A549 (cell line): ENCODE data around the gene OTOP2.

ENCODE experiments used
- BHLHE40 ChIP-seq: IDR thresholded peaks from 2 replicates; pipeline ENCODE4 v1.6.1; 2012; ENCODE audit warnings: low read depth, low read length, inconsistent platforms
- CEBPB ChIP-seq, 2 experiments: fragments of >200 bp in 1 of 2; sonication (Bioruptor Twin) in 1 of 2; formaldehyde crosslinking in 1 of 2; IDR thresholded peaks; 2 replicates each; pipeline ENCODE4 v1.6.1; 2012 to 2016
- CTCF ChIP-seq: fragments of >200 bp; sonication (Bioruptor Twin); formaldehyde crosslinking; IDR thresholded peaks from 3 replicates; pipeline ENCODE4 v1.5.1; 2016
- MAFK ChIP-seq: fragments of 450-650 bp; IDR thresholded peaks from 2 replicates; pipeline ENCODE4 v1.6.1; 2014; ENCODE audit not compliant: partially characterized antibody

GRCh38 chr17:74981979-74982662 lies 58.0 kb downstream of the OTOP2 start:
- TF ChIP-seq BHLHE40 (no peak), CTCF (peak; percentile 11; the same call in 1 of the 3 replicates), MAFK (no peak), CEBPB (IDR thresholded peaks at IDR 0.05) (no peak)
